Non-pigmented ciliary epithelial cell (primary cell): ENCODE measurements around the gene PLCL2.

Experiments used
- DNase-seq: peaks from one replicate; pipeline ENCODE4 v3.0.0-alpha.2; 2010; ENCODE audit warnings: low read depth

The PLCL2 gene

DNA sequence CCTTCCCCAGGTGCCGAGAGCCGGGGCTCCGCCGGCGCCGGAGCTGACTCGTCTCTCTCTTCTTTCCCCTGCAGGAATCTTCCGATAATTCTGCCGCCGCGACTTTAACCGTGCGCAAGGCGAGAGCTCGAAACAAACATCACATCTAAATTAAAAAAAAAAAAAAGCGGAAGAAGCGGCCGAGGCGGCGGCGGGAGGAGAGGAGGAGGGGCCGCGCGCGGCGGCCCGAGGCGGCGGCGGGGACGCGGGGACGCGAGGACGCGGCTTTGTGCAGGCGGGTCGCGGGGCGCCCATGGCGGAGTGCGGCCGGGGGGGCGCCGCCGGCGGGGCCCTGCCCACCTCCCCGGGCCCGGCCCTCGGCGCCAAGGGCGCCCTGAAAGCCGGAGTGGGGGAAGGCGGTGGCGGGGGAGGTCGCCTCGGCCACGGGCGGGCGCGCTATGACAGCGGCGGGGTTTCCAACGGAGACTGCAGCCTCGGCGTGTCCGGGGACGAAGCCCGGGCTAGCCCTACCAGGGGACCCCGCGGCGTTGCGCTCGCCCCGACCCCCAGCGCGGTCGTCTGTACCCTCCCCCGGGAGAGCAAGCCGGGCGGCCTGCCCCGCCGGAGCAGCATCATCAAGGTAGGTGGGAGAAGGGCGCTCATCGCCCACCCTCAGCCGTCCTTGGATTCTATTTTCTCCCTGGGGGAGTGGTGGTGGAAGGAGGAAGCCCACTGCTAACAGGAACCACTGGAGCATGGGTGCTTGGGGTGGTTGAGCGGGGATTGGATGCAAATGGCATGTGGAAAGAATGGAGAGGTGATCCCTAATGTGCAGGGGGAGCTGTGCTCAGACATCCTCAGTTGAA lies at the start of gene PLCL2:
PLCL2 (plus strand) TSS at position 208 of the 845 bp plus-strand sequence; CDS start at position 293, 85 bp downstream.
- no peak for DNase-seq

DNA sequence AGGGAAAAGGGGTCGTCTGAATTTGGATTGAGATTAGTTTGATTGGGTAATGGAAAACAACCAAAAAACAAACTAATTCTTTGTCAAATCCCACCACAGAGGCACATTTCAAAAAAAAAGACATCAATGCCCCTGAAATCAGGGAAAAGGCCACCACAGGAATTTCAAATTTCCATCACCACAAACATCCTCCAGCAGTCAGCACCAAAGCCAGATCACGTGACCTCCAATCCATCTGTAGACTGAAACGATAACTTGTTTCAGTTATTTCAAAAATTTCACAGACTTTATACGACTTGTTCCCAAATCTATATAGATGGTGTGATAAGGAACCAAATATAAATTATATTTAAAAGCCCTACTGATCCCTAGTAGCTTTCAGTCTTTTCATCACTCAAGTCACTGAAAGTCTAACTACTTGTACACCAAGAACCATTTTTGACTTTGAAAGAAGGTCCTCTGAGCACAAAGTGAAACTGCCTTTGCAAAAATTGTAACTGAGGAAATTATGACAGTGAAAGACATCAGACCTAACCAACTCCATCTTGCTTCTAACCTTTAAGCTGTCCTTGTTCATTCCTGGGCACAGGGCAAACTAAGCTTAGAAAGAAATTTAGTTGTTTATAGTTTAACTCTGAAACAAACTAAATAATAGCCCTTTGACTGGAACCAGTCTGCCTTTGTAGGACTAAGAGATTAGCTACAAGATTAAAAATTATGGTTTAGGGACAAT lies 48.1 kb upstream of the PLCL2 start:
- DNase-seq, result no peak

DNA sequence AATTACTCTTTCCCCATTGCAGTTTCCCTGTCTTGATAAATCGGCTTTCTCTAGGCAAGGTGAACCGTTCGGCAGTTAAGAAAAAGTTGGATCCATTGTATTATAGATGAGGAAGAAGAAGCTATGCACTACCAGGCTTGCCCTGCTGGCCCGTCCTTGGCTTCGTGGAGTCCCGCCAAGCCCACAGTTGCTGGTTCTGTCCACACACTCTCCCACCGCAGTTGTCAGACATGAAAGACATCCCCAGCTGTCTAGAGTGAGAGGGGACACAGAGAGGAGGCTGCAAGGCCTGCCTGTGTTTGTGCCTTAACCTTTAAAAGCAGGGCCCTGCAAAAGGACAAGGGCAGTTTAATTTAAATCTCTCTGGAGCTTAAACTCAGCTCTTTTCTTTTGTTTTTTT lies 47.2 kb upstream of the PLCL2 start:
- no peak for DNase-seq

DNA sequence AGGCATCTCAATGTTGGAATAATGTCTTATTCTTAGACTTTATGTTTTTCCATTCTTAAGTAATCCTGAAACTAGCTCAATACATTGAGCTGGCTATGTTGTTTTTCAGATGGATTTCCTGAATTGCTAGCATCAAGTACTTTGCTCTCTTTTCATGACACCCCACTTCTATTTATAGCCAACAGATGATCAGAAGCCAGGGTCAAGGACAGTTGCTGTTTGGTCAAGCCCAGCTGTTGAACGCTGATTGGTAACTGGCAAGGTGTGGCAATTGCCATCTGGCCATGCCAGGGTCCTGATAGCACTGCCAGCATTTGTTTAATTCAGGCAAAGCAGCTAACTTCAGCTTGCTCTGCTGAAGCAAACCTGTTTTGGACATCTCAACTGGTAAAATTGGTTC lies 46.2 kb upstream of the PLCL2 start:
- DNase-seq, result no peak

DNA sequence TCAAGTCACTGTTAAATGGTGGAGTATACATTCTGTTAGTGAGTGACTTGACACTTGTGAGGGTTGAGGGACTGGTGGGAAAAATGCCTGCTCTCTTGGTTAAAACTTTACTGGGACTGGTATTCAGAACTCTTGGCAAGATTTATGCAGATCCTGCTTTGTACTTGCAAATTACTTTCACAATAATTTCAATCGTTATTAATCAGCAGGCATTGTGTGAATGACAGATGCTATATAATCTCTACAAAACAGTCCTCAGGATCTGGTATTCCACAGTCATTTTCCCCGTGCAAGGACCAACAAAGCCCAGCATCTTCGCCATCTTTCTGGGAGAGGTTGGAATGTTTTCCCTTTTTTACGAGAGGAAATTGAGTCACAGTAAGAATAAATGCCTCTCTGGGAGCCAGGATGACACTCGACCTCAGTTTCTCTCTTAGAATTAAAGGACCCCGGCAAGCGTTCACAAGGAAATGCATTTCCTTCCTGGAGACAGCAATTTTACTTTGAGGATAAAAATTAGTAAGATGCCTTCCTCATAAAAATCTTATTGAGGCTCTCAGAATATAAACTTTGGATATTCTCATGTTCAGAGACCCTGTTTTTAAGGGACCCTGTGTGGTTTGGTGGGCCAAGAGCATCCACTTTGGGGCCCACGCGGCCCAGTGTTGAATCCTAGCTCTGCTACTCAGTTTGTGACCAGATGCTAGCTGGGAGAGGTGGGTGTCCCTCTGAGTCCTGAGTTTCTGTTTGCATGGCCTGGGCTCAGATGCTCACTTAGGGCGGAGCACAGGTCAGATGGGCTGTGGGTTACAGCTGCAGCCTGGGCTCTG lies 45.3 kb upstream of the PLCL2 start:
- DNase-seq, result no peak

DNA sequence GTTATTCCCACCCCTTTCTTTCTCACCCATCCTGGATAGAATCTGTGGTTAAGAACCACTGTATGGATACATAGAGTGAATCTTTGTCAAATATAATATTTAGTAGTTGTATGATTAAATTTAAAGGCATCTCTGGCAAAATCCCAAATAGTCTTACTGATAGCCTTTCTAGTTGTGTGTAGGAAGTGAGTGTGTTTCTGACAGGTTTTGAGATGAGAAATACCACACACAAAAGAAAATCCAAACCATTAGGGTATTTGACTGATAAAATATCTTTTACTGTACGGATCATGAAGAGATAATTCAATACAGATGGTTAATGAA lies 44.7 kb upstream of the PLCL2 start:
- no peak for DNase-seq

DNA sequence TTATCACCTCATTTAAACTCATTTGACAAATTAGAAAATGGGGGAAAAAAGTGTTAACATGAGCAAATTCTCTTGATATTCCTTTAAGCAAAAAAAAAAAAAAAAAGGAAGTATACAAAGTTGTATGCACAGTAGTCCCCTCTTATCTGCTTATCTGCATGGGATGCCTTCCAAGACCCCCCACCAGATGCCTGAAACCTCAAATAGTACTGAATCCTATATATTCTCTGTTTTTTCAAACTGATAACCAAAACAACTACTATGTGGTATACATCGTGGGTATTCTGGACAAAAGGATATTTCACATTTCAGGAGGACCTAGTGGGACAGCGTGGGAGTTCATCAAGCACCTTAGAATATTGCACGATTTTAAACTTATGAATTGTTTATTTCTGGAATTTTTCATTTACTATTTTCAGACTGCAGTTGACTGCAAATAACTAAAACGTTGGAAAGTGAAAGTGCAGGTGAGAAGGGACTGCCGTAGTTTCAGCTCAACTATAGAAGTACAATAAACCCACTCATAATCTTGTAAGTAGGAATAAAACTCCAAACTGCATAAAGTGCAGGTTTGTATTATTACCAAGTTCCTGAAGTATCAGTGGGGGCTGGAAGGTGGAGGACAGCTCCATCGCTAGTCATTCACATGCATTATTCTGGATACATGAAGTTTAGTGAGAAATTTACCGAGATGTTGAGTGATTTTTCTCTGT lies 43.6 kb upstream of the PLCL2 start:
- no peak for DNase-seq

DNA sequence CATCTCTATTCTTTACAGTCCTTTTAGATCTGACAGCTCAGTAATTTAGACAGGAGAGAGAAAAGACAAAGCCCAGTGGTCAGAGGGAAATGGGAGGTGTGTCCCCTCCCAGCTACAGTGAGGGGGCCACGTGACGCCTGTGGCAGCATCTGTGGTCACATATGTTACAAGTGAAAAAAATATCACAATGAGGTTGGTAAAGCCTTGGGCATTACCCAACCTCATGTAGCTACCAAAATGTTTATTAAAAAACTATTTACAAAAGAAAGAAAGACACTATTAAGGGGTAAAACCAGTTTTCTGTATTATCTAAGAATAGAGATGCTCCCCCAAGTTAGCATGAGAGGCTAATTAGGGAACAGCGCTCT lies 42.9 kb upstream of the PLCL2 start:
- DNase-seq, result no peak

DNA sequence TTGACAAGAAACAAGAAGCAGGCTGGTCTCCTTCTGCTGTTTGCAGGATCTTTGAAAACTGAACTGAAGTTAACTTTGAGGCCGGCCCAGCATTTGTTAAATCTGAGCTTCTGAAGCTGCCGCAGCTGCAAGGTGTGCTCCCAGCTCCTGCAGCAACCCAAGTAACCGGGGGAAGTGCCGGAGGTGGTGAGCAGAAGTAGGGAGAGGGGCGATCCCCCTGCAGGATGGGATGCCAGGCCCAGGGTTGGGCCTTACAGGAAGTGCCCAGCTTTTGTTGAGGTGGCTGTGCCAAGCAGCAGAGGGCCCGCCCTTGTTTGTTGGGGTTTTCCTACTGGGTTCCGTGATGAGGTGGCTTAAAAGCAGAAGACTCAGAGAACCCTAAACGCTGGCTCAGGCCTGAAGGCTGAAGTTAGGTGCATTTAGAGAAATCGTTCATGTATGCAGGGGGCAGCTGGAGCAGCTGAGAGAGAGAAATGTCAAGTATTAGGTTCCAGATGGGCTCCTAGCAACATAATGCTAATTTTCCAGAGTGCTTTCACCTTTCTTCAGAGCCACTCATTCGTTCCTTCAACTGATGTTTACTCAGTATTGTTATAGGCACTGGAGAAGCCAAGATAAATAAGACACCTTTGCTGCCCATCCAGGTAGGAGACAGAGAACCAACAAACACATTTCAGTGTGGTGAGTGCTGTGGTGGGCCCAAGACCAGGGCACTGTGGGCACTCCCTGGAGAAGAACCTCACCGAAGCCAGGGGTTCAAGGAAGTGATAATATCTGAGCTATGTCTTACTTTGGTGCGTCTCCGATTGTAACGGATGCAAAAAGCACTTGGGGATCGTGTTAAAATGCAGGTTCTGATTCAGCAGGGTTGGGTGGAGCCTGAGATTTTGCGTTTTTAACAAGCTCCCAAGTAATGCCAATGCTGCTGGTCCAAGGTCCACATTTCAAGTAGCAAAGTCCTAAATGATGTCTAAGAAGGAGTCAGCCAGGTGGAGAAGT lies 42.2 kb upstream of the PLCL2 start:
- DNase-seq, result no peak

DNA sequence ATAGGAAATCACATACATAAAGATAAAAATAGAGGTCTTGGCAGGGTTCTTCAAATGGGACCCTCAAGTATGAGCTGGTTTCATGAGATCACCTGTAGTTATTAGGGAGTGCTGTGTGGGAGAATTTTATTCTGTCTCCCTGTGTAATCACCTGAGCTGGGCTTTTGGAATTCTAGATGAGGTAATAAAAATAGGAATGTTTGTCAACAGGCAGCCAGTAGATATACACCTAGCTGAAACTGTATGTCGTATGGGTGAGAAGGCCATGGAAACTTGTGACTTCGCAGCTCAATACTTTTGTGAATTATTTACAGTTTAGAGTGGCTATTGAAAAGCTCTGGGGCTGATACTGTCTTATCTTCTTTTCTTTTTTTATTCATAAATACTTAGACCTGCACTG lies 40.5 kb upstream of the PLCL2 start:
- no peak for DNase-seq

DNA sequence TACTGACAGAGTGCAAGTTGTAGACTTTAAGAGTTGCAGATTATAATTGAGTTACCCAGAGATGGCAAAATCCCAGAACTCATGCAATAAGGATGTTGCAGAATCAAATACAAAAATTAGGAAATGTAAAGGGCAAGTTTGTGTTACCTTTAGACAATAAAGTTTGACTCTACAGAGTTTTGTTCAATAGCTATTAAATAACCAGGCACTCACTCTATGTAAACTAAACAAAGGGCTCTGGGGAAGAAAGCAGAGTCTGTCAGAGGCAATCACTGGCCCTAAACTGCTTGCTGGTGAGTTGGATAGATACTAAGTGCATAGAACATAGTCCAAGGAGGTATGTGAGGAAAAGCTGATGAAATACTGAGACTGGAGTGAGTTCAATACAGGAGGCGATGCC lies 40.0 kb upstream of the PLCL2 start:
- DNase-seq, result no peak

DNA sequence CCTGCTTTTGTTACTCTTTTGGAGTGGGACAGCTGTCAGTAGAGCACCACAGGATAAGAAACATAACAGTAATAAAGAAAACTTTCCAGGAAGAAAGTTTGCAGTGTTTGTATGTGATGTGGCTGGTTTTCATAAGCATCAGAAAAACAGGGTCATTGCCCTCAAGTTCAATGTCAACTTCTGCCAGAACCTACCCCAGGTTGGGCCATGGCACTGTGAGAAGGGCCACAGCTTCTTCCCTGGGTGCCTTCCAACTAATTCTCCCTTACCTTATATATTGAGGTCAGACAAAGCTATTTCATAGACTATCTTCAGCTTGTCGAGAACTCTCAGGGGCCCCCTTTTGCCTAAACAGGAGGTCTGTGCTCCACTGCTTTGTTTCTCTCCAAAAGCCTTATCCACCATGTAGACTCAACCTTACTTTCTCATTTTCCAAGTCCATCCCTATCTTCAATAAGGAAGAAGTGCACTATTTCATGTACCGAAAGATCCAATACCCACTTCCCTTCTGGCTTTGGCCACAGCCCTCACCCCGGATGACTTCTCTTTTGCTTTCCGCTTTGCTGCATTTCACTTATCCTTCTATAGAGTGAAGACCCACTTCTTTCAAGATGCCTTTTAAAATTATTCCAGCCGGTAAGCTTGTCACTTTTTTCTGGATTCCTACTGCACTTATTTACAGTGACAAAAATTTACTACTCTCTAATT lies 38.2 kb upstream of the PLCL2 start:
- no peak for DNase-seq

DNA sequence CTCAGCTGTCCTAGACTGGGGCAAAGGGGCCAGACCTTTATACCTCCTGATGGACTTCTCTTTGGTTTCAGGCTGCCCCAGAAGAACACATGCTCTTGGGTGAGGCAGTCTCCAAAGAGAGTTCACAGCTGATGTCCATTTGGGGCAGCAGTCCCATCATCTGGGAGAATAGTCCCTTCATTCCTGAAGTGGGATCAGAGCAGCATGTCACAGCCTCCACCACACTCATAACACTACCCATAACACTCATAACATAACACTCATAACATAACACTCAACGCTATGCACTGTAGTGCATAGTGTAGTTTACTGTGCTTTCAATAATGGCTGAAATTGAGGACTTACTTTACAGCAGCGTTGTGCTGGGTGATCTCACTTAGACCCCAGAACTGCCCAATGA lies 36.7 kb upstream of the PLCL2 start:
- DNase-seq, result no peak

DNA sequence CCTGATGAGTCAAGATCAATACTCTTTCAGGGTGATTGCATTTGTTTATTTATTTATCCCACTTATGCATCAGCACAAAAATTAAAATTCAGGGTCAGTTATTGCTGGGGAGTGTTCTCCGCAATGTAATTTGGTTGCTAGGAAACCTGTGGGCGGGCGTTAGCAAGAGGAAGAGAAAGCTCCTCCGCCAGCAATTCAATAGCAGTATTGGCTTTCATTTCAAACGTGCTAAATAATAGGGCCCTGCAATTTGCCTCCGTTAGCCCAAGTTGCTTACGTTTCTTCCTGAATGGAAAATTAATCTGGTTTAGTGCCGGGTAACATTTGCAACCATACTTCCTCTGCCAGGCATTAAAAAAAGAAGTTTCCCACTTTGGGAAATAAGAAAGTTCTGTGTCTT lies 35.5 kb upstream of the PLCL2 start:
- no peak for DNase-seq

DNA sequence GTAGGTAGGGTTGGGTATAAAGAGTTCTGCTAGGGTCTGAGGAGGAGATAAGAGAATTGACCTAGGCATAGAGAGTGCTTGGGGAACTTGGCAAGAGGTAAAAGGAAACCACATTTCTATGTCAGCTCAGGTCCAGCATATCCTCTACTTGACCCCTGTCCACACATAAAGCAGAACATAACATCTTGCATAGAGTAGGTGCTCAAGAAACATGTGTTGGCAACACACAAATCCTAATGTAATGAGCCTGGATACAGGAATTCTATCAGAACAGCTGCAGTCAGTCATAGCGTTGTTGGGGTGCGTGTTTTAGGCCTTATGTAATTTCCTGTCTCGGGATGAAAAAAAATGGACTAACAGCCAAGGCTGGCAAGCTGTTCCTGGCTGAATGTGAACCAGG lies 35.0 kb upstream of the PLCL2 start:
- DNase-seq, result peak; percentile 55

DNA sequence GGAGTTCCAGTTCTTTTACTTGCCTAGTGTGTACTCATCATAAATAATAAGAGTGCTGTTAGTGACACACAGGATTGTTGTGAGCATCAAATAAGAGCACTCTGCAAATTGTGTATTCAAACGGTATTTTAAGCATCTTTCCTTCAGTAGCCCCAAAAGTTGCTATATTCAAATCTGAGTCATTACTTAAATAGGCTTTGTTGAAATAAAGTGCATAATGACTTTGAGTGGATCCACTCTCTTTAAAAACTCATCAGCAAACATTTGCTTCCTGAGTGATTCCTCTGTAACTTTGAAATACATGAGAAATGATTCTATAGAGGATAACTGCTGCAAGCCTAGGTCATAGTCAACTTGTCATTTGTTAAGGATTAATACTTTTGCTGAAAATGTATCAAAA lies 29.3 kb upstream of the PLCL2 start:
- no peak for DNase-seq

DNA sequence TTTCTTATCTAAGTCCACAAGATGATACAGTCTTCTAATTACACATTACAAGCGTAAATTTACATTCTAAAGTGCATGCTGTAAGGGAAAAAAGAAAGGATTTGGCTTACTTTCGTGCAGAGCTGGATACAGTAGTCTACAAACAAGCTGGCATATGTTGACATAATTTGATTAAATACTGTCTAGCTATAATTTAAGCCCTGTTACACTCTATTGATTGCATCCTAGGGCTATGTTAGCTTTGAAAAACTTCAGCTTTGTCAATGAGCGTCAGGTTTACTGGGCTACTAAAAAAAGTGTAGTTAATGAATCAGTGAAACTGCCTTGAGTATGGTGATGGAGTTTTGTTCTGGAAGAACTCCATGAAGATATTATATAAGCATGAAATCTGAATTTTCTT lies 24.5 kb upstream of the PLCL2 start:
- no peak for DNase-seq

DNA sequence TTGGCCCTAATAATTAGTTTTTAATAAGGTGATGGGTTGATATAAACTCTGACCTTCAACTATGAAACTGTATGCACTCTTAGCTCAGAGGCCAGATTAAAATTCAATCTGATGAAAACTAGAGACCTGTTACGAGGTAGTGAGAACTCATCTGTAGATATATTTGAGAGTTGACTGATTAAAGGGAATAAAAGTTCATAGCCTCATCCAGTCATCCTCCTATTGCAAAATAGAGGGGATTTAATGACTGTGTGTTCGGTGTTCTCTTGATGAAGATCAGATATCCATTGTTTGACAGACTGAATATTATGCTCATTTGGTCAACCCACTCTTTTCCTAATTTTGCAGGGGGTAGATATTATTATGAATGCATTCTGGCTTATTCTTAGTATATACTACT lies 23.3 kb upstream of the PLCL2 start:
- DNase-seq, result no peak

DNA sequence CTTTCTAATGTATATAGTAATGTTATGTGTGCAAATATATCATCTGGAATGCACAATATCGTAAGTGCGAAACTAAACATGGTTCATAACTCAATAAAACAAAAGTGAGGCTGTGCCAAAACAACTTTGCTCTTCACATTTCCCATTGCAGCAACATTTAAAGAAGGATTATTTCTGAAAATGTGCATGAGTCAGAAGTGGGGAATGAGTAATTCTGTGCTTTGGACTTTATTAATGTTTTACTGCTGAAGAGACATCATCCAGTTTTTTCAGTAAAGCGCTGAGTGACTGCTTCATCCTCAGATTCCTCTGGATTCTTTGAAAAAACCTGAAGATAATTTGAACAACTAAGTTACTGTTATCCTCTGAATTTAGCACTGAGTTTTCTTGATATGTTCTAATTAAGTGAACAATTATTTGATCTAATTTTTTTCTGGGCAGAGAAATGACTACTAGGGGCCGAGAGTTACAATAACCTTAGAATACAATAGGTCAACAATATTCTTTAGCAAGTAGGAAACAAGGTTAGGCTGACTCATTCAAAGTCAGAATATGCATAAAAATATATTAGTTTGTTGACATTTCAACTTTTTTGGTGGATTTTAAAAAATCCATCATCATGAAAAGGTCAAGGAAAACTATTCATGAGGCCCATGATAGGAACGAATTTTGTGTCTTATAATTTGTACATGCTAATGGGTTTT lies 20.0 kb upstream of the PLCL2 start:
- no peak for DNase-seq

DNA sequence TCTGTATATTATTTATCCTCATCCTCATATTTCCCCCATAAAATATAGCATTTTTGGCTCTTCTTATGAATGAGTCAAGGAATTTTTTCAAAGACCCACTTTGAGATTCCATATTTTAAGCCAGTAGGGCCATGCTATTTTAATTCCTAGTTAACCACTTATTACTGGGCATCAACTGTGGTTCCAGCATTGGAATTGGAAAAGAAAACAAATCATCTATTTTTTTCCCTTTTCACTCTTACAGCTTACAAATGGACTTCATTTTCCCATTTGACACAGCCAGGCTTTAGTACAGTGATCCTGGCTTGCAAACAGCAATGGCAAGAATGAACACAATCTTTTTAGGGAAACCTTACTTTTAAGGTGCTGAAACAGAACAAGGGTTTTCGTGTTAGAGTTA lies 19.4 kb upstream of the PLCL2 start:
- DNase-seq, result no peak
